Keratinocyte (primary cell): ENCODE results near the gene FAM209B. TPM values are rescaled to one million over a fixed set of nuclear protein-coding genes. Genes with fewer than 3 reads are reported as not detected.

ENCODE experiments used
- DNase-seq: peaks from one replicate; pipeline ENCODE4 v3.0.0-alpha.2; 2011; ENCODE audit warnings: low read depth, missing footprints, low spot score
- FAIRE-seq: peaks from 2 replicates; lab custom pipeline; 2011; peaks lifted over from hg19 to GRCh38; lab: Jason Lieb, UNC
- H2AFZ ChIP-seq: 2 replicates; pipeline ENCODE4 v1.6.0; 2012; ENCODE audit warnings: low read length, control low read depth, inconsistent platforms; ENCODE audit not compliant: control insufficient read depth
- H3K27ac ChIP-seq: 2 replicates; pipeline ENCODE4 v1.5.1; 2011; ENCODE audit warnings: low read length; ENCODE audit not compliant: control insufficient read depth, insufficient read depth
- H3K27me3 ChIP-seq: 3 replicates; pipeline ENCODE4 v1.6.0; 2011; ENCODE audit warnings: low read length; ENCODE audit not compliant: control insufficient read depth, insufficient read depth; ENCODE audit errors: extremely low read depth
- H3K36me3 ChIP-seq, 2 experiments: 2 replicates in 1 of 2; 3 replicates in 1 of 2; pipeline ENCODE4 v1.5.1; 2011; ENCODE audit warnings: low read length in 2 of 2, mild to moderate bottlenecking in 1 of 2; ENCODE audit not compliant: control insufficient read depth in 2 of 2, insufficient read depth in 2 of 2; ENCODE audit errors: extremely low read depth in 1 of 2
- H3K4me1 ChIP-seq: 3 replicates; pipeline ENCODE4 v1.5.1; 2011; ENCODE audit warnings: low read length; ENCODE audit not compliant: control insufficient read depth, insufficient read depth; ENCODE audit errors: extremely low read depth
- H3K4me2 ChIP-seq: 3 replicates; pipeline ENCODE4 v1.6.0; 2011; ENCODE audit warnings: low read depth, low read length; ENCODE audit not compliant: control insufficient read depth, insufficient read depth; ENCODE audit errors: extremely low read depth
- H3K4me3 ChIP-seq, 3 experiments: fragments of 200-600 bp in 1 of 3; sonication (generic) in 1 of 3; 2 replicates in 2 of 3; 3 replicates in 1 of 3; pipeline ENCODE4 v1.5.1; 2011 to 2016; ENCODE audit warnings: low read length in 3 of 3, mild to moderate bottlenecking in 3 of 3, control low read depth in 2 of 3, inconsistent platforms in 1 of 3, low read depth in 1 of 3, mixed read lengths in 1 of 3, mixed run types in 1 of 3, moderate library complexity in 1 of 3; ENCODE audit not compliant: control insufficient read depth in 2 of 3, insufficient read depth in 2 of 3; ENCODE audit errors: extremely low read depth in 1 of 3
- H3K79me2 ChIP-seq: 2 replicates; pipeline ENCODE4 v1.6.0; 2012; ENCODE audit warnings: low read length; ENCODE audit not compliant: control insufficient read depth, insufficient read depth
- H3K9ac ChIP-seq: 3 replicates; pipeline ENCODE4 v1.6.0; 2011; ENCODE audit warnings: low read length; ENCODE audit not compliant: control insufficient read depth, insufficient read depth; ENCODE audit errors: extremely low read depth
- H3K9me1 ChIP-seq: 3 replicates; pipeline ENCODE4 v1.6.0; 2011; ENCODE audit warnings: low read length; ENCODE audit not compliant: control insufficient read depth, insufficient read depth; ENCODE audit errors: extremely low read depth
- H3K9me3 ChIP-seq: 2 replicates; pipeline ENCODE4 v1.5.1; 2012; ENCODE audit warnings: low read depth, low read length; ENCODE audit not compliant: control insufficient read depth
- H4K20me1 ChIP-seq: 3 replicates; pipeline ENCODE4 v1.6.0; 2011; ENCODE audit warnings: low read length; ENCODE audit not compliant: control insufficient read depth, insufficient read depth; ENCODE audit errors: extremely low read depth
- EZH2 ChIP-seq: IDR thresholded peaks from one replicate; pipeline ENCODE4 v1.6.1; 2012; ENCODE audit warnings: inconsistent platforms, mild to moderate bottlenecking, low read length, moderate library complexity
- dilution Hi-C: fragments of 300-500 bp; cut with MboI; formaldehyde crosslinking; loops from one replicate; pipeline ENCODE4 v1.7.0; 2020; ENCODE audit warnings: low sequenced_read_pairs; ENCODE audit not compliant: extremely low pct_ligation_motif_present
- polyA plus RNA-seq, 5 experiments: library from polyadenylated mRNA; depleted of rRNA in 3 of 5; stranded (reverse) in 3 of 5; stranded (forward) in 1 of 5; unstranded in 1 of 5; fragments of >200 nt; gene quantifications; 1 replicate in 1 of 5; 2 replicates in 3 of 5; 3 replicates in 1 of 5; pipeline versions ENCODE4 v1.2.1 to v1.2.3, GENCODE V29; 2011 to 2012; ENCODE audit warnings: missing spikeins in 2 of 5, low read depth in 1 of 5, low replicate concordance in 1 of 5
- TF ChIP-seq, protein P1 (sequence below), 3 experiments: IDR thresholded peaks in 1 of 3; conservative IDR thresholded peaks in 1 of 3; optimal IDR thresholded peaks in 1 of 3; 2 replicates in 2 of 3; 3 replicates in 1 of 3; pipeline versions ENCODE3 to v1.5.1; 2011; ENCODE audit warnings: low read length in 3 of 3, mild to moderate bottlenecking in 3 of 3, moderate library complexity in 2 of 3, control low read depth in 1 of 3, inconsistent platforms in 1 of 3; ENCODE audit not compliant: insufficient read depth in 2 of 3; ENCODE audit errors: extremely low read depth in 1 of 3

FAM209B gene
- polyA plus RNA-seq, 1 donor (not counting 4 experiments of a cell fraction or from before 2014, with no cell fraction given): 0.38 TPM

DNA sequence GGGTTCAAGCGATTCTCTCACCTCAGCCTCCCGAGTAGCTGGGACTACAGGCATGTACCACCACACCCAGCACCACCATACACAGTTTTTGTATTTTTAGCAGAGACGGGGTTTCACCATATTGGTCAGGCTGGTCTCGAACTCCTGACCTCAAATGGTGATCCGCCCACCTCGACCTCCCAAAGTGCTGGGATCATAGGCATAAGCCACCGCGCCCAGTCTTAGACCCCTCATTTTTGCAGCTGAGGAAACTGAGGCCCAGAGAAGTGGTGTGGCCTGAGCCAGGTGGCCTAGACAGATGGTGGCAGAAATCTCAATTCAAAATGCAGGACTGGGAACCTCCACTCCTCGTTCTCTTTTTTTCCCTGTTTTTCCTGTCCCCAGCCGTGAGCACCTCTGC is 21.1 kb upstream of the FAM209B start:
- DNase-seq (no peak), FAIRE-seq (no peak)
- Histone ChIP-seq H3K79me2 (no peaks in the 10 kb centered on the region), H3K9ac (no peak overlapping the region), H3K9me1 (no peaks in the 10 kb centered on the region), H3K9me3 (no peaks in the 10 kb centered on the region), H3K4me3 (no peak overlapping the region), H3K36me3 (peaks cover 0 to 11% of the 10 kb centered on the region in 2 experiments), H2AFZ (no peak overlapping the region), H3K27ac (no peak overlapping the region), H3K4me2 (no peak overlapping the region), H3K4me1 (no peaks in the 10 kb centered on the region), H3K27me3 (no peaks in the 10 kb centered on the region), H4K20me1 (no peaks in the 10 kb centered on the region)
- dilution Hi-C loops: no loop called here
- TF ChIP-seq EZH2: no peak
- TF ChIP-seq, protein P1, sequence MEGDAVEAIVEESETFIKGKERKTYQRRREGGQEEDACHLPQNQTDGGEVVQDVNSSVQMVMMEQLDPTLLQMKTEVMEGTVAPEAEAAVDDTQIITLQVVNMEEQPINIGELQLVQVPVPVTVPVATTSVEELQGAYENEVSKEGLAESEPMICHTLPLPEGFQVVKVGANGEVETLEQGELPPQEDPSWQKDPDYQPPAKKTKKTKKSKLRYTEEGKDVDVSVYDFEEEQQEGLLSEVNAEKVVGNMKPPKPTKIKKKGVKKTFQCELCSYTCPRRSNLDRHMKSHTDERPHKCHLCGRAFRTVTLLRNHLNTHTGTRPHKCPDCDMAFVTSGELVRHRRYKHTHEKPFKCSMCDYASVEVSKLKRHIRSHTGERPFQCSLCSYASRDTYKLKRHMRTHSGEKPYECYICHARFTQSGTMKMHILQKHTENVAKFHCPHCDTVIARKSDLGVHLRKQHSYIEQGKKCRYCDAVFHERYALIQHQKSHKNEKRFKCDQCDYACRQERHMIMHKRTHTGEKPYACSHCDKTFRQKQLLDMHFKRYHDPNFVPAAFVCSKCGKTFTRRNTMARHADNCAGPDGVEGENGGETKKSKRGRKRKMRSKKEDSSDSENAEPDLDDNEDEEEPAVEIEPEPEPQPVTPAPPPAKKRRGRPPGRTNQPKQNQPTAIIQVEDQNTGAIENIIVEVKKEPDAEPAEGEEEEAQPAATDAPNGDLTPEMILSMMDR (optimal IDR thresholded peaks at IDR 0.05 in 1 of 3, IDR thresholded peaks at IDR 0.05 in 1 of 3, conservative IDR thresholded peaks at IDR 0.05 in 1 of 3; ENCODE audit: extremely low read depth in 1 of 3, insufficient read depth in 2 of 3, low read length in 3 of 3): no peak

DNA sequence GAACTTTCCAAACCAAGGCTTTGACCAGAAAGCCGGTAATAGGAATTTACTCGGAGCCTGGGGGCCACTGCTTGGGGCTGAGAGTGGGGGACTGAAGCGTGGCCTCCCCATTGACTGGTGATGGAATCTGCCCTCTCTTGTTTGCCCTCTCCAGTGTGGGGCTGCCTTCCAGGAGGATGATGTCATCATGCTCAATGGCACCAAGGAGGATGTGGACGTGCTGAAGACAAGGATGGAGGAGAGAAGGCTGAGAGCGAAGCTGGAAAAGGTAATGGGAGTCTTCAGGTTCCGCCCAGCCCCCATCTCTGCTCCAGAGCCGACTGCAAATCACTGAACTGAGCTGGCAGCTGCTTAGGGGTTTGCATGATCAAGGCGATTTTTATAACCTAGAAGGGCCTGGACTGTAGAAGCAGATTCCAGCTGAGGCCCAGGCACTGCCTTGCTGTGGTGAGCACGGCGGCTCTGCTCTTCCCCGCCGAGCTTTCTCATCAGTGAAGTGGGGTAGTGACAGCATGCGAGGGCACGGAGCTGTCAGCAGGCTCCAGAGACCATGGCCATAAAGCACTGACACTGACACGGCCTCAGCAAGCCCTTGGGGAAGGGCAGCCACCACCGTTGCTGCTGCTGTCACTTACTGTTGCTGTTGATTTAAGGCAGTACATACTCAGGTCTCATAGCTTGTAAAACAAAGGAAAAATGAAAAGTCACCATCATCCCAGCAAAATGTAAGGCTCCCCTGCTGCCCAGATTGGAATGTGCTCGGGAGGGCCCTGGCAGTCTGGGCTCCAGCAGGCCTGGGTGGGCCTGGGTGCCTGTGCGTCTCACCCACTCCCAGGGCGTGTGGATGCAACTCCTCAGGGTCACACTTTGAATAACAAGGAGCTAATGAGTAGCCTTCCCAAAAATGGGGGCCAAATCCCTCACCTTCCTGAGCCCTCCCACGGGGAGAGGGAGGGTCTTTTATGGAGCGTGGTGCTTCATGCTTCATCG is 19.6 kb upstream of the FAM209B start:
- dilution Hi-C loops: no loop called here
- Histone ChIP-seq H3K4me1 (no peaks in the 10 kb centered on the region), H3K9me3 (no peaks in the 10 kb centered on the region), H3K27ac (no peak overlapping the region), H3K27me3 (no peaks in the 10 kb centered on the region), H3K9me1 (no peaks in the 10 kb centered on the region), H3K79me2 (no peaks in the 10 kb centered on the region), H4K20me1 (no peaks in the 10 kb centered on the region), H2AFZ (no peak overlapping the region), H3K9ac (no peak overlapping the region), H3K36me3 (peaks cover 0 to 11% of the 10 kb centered on the region in 2 experiments), H3K4me3 (no peak overlapping the region), H3K4me2 (no peak overlapping the region)
- FAIRE-seq (no peak), DNase-seq (no peak)
- TF ChIP-seq, protein P1 (optimal IDR thresholded peaks at IDR 0.05 in 1 of 3, IDR thresholded peaks at IDR 0.05 in 1 of 3, conservative IDR thresholded peaks at IDR 0.05 in 1 of 3; ENCODE audit: extremely low read depth in 1 of 3, insufficient read depth in 2 of 3, low read length in 3 of 3): no peak
